Endothelial cell (in vitro differentiated cells): ENCODE measurements around the gene PLCL2. TPM values are rescaled to one million over a fixed set of nuclear protein-coding genes. Genes with fewer than 3 reads are reported as not detected.

Source experiments
- DNase-seq: peaks from one replicate; pipeline ENCODE4 v3.0.0; 2021; ENCODE audit warnings: low spot score
- H3K27ac Mint-ChIP-seq: one replicate; pipeline ENCODE4 v1.8.0; 2021; ENCODE audit warnings: mixed read lengths, inconsistent platforms; ENCODE audit not compliant: unreplicated experiment
- H3K27me3 Mint-ChIP-seq: one replicate; pipeline ENCODE4 v1.8.0; 2021; ENCODE audit warnings: mild to moderate bottlenecking, moderate library complexity, mixed read lengths, inconsistent platforms; ENCODE audit not compliant: unreplicated experiment
- H3K36me3 Mint-ChIP-seq: one replicate; pipeline ENCODE4 v1.8.0; 2021; ENCODE audit warnings: mild to moderate bottlenecking, low read depth, mixed read lengths, inconsistent platforms; ENCODE audit not compliant: unreplicated experiment
- H3K4me1 Mint-ChIP-seq: one replicate; pipeline ENCODE4 v1.8.0; 2021; ENCODE audit warnings: mild to moderate bottlenecking, mixed read lengths, inconsistent platforms; ENCODE audit not compliant: unreplicated experiment
- H3K4me3 Mint-ChIP-seq: one replicate; pipeline ENCODE4 v1.8.0; 2021; ENCODE audit warnings: mild to moderate bottlenecking, mixed read lengths, inconsistent platforms; ENCODE audit not compliant: unreplicated experiment
- H3K9me3 Mint-ChIP-seq: one replicate; pipeline ENCODE4 v1.8.0; 2021; ENCODE audit warnings: mixed read lengths, inconsistent platforms; ENCODE audit not compliant: unreplicated experiment
- CTCF ChIP-seq: fragments of 200-600 bp; sonication (generic); IDR thresholded peaks from one replicate; pipeline ENCODE4 v1.5.0; 2021; ENCODE audit warnings: antibody characterized with exemption; ENCODE audit not compliant: unreplicated experiment
- total RNA-seq: library from RNA; stranded (reverse); fragmentation: NEBNext Ultra II Directional; extraction: Animal tissue kit (Norgen Biotek cat#: 25700); gene quantifications from one replicate; pipeline ENCODE4 v1.2.1, GENCODE V29; 2021; ENCODE audit not compliant: unreplicated experiment

The PLCL2 gene
- total RNA-seq, 1 donor from 2014 or later: 18.8 TPM

- Mint-ChIP-seq H3K27me3 (peaks cover 7% of the 10 kb centered on the region), H3K4me3 (no peak overlapping the region), H3K36me3 (peaks cover 3% of the 10 kb centered on the region), H3K4me1 (no peaks in the 10 kb centered on the region), H3K27ac (no peak overlapping the region), H3K9me3 (no peaks in the 10 kb centered on the region)
- no peak for DNase-seq
- TF ChIP-seq CTCF: no peak
These were observed 251.5 kb downstream of the PLCL2 start for GRCh38 chr3:17136136-17136721.

GRCh38 chr3:17137321-17137826 lies 252.6 kb downstream of the PLCL2 start:
- H3K36me3 Mint-ChIP-seq: peaks cover 3% of the 10 kb centered on the region
- no peak for TF ChIP-seq CTCF
- DNase-seq: no peak
- H3K9me3 Mint-ChIP-seq: no peaks in the 10 kb centered on the region
- H3K4me3 Mint-ChIP-seq: no peak overlapping the region
- H3K4me1 Mint-ChIP-seq: no peaks in the 10 kb centered on the region
- H3K27me3 Mint-ChIP-seq: peaks cover 7% of the 10 kb centered on the region
- H3K27ac Mint-ChIP-seq: no peak overlapping the region

GRCh38 chr3:17138246-17139039 lies 253.7 kb downstream of the PLCL2 start:
- Mint-ChIP-seq H3K27ac (no peak overlapping the region), H3K9me3 (no peaks in the 10 kb centered on the region)

More at GRCh38 chr3:17138246-17139039, 253.7 kb downstream of the PLCL2 start:
- no peak for DNase-seq
- peaks cover 3% of the 10 kb centered on the region for H3K36me3 Mint-ChIP-seq
- TF ChIP-seq CTCF: no peak
- peaks cover 7% of the 10 kb centered on the region for H3K27me3 Mint-ChIP-seq
- no peak overlapping the region for H3K4me3 Mint-ChIP-seq
- no peaks in the 10 kb centered on the region for H3K4me1 Mint-ChIP-seq
